GM12892 (cell line): ENCODE results near the gene POLR2L.

Source experiments
- POLR2A ChIP-seq: IDR thresholded peaks from 2 replicates; pipeline ENCODE4 v1.6.1; 2011; ENCODE audit warnings: low read depth, low read length, control low read depth
- POLR2AphosphoS5 ChIP-seq: IDR thresholded peaks from 2 replicates; pipeline ENCODE4 v1.6.1; 2011; ENCODE audit warnings: low read depth, low read length, control low read depth
- TAF1 ChIP-seq: IDR thresholded peaks from 2 replicates; pipeline ENCODE4 v1.6.1; 2011; ENCODE audit warnings: low read depth, mild to moderate bottlenecking, control low read depth, low read length, borderline replicate concordance

GRCh38 chr11:868394-868793 lies 26.1 kb upstream of the POLR2L start:
- TF ChIP-seq POLR2A: no peak
- no peak for TF ChIP-seq POLR2AphosphoS5
- TF ChIP-seq TAF1: no peak
